Measurements from ENCODE around the gene FAM3D. TPM values are rescaled to one million over a fixed set of nuclear protein-coding genes. Genes with fewer than 3 reads are reported as not detected.

The FAM3D gene
- polyA plus RNA-seq, 2 of the 4 experiments (the other 2 are of a cell fraction): not detected

GRCh38 chr3:58617338-58617761, 49.2 kb downstream of the FAM3D start:
- FAIRE-seq: no peak
- CTCF ChIA-PET: interaction anchor here (1.0 to 1.6 kb wide), 3 partner anchors 10 to 58 kb away, joined by 3 to 6 read pairs (median 4); no protein-coding TSS in a partner anchor
- WGBS (ENCODE audit: missing lambda C conversion rate): 86% methylated on average over 8 of the region's 8 CpGs

GRCh38 chr3:58613236-58614132, 53.1 kb downstream of the FAM3D start:
- TF ChIP-seq ZFP36 (IDR thresholded peaks at IDR 0.05; ENCODE audit: borderline replicate concordance, partially characterized antibody): peak; percentile 54
- no peak for TF ChIP-seq RFX5 (IDR thresholded peaks at IDR 0.05)
- no peak for DNase-seq (ENCODE audit: low read depth in 1 of 2, low spot score in 1 of 2)
- Histone ChIP-seq H3K9me3 (no peaks in the 10 kb centered on the region), H3K27ac (no peak overlapping the region), H3K4me1 (no peaks in the 10 kb centered on the region), H3K4me2 (no peak overlapping the region), H3K4me3 (no peak overlapping the region)
- no peak for FAIRE-seq
- no peak for ATAC-seq
- POLR2A ChIA-PET: no interaction called here
- WGBS (ENCODE audit: missing lambda C conversion rate): 58% methylated on average over 3 of the region's 7 CpGs
- CTCF ChIA-PET: no interaction called here

More at GRCh38 chr3:58617338-58617761, 49.2 kb downstream of the FAM3D start:
- ATAC-seq (no peak), DNase-seq (ENCODE audit: low read depth in 1 of 2, low spot score in 1 of 2) (no peak)
- POLR2A ChIA-PET: no interaction called here
- H3K9me3 ChIP-seq: no peaks in the 10 kb centered on the region
- H3K4me3 ChIP-seq: no peak overlapping the region
- no peaks in the 10 kb centered on the region for H3K4me1 ChIP-seq
- TF ChIP-seq HES2 (IDR thresholded peaks at IDR 0.05) (no peak), CBX8 (IDR thresholded peaks at IDR 0.05) (no peak), ELK1 (IDR thresholded peaks at IDR 0.05; ENCODE audit: low read depth, low read length) (no peak), MAFK (IDR thresholded peaks at IDR 0.05; ENCODE audit: partially characterized antibody) (no peak), ZNF302 (CRISPR knock-in tag; IDR thresholded peaks at IDR 0.05) (no peak), MAZ (IDR thresholded peaks at IDR 0.05; ENCODE audit: borderline replicate concordance, low read depth, low read length) (no peak), EHMT2 (IDR thresholded peaks at IDR 0.05; ENCODE audit: low read depth) (no peak)
- no peak overlapping the region for H3K27ac ChIP-seq
- H3K4me2 ChIP-seq: no peak overlapping the region

- no peak for DNase-seq (ENCODE audit: low read depth in 1 of 2, low spot score in 1 of 2)
- H3K27ac ChIP-seq: no peak overlapping the region
- CTCF ChIA-PET: no interaction called here
- no peaks in the 10 kb centered on the region for H3K4me1 ChIP-seq
- H3K4me2 ChIP-seq: no peak overlapping the region
- H3K4me3 ChIP-seq: no peak overlapping the region
- POLR2A ChIA-PET: no interaction called here
- no peak for ATAC-seq
- FAIRE-seq: no peak
- no peaks in the 10 kb centered on the region for H3K9me3 ChIP-seq
- 81% methylated on average over 9 of the region's 9 CpGs for WGBS (ENCODE audit: missing lambda C conversion rate)
- TF ChIP-seq EHF (CRISPR knock-in tag; IDR thresholded peaks at IDR 0.05) (no peak), ZFP36 (IDR thresholded peaks at IDR 0.05; ENCODE audit: borderline replicate concordance, partially characterized antibody) (no peak), MAFK (IDR thresholded peaks at IDR 0.05; ENCODE audit: partially characterized antibody) (no peak), SMC3 (IDR thresholded peaks at IDR 0.05) (no peak)
Measured at GRCh38 chr3:58612830-58613229, 53.7 kb downstream of the FAM3D start.

- FAIRE-seq (no peak), DNase-seq (ENCODE audit: low read depth in 1 of 2, low spot score in 1 of 2) (no peak), ATAC-seq (no peak)
- Histone ChIP-seq H3K4me3 (no peak overlapping the region), H3K9me3 (no peaks in the 10 kb centered on the region), H3K4me1 (no peaks in the 10 kb centered on the region), H3K27ac (no peak overlapping the region), H3K4me2 (no peak overlapping the region)
- CTCF ChIA-PET: interaction anchor here (1.3 kb wide), 1 partner anchor 42 kb away, joined by 3 read pairs; no protein-coding TSS in a partner anchor
- POLR2A ChIA-PET: no interaction called here
- TF ChIP-seq MAFK (IDR thresholded peaks at IDR 0.05; ENCODE audit: partially characterized antibody) (peak; percentile 36), CTCF (IDR thresholded peaks at IDR 0.05) (no peak)
- 75% methylated on average over 6 of the region's 7 CpGs for WGBS (ENCODE audit: missing lambda C conversion rate)
Measured at GRCh38 chr3:58609990-58610389, 56.6 kb downstream of the FAM3D start.

Measured in A549 (cell line).